Stimulated activated CD4-positive, alpha-beta T cell treated with anti-CD3 and anti-CD28 coated beads, Interleukin-1b, Interleukin-23, amount 100 ng/mL, for 1 hour (primary cell): ENCODE data around the gene HOMER2.
"Not testable (repeated sequence)": the region's sequence is repeated elsewhere in the genome, so short reads cannot be mapped to it uniquely, and the experiment has no call there.

Experiments used
- DNase-seq, 2 donors: peaks; one replicate each; pipeline ENCODE4 v3.0.0-alpha.2; 2020; ENCODE audit warnings: low read depth in 2 of 2

Gene HOMER2

DNA sequence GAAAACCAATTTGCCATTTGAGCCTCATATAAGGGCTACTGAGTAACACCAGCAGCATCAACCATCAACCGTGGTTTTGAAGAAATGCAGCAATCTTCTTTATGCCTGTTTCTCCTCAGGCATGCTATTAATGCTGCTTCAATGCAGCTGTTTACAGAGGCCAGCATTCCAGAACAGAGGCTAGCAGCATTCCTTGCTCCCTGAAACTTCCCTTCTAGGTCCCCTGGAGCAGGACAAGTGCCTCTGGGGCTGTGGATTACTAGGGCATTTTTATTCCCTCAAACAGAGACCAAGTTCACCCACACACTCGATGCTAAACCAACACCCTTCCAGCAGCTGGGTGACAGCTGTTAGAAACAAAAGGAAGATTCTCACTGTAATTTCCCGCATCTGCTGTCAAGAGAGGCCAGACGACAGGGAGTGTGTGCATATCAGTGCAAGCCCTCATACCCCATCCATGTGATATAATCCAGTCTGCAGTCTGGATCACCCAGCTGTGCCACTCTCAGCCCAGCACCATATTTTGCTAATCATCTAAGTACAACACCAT lies 57.5 kb downstream of the HOMER2 start:
- DNase-seq = no peak

DNA sequence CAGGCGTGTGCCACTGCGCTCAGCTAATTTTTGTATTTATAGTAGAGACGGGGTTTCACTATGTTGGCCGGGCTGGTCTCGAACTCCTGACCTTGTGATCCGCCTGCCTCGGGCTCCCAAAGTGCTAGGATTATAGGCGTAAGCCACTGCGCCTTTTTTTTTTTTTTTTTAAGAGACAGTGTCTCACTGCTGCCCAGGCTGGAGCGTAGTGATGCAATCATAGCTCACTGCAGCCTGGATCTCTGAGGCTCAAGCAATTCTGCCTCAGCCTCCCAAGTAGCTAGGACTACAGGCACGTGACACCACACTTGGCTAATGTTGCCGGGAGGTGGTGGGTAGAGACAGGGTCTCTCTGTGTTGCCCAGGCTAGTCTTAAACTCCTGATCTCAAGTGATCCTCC lies 59.0 kb downstream of the HOMER2 start:
- DNase-seq = not testable (repeated sequence)

DNA sequence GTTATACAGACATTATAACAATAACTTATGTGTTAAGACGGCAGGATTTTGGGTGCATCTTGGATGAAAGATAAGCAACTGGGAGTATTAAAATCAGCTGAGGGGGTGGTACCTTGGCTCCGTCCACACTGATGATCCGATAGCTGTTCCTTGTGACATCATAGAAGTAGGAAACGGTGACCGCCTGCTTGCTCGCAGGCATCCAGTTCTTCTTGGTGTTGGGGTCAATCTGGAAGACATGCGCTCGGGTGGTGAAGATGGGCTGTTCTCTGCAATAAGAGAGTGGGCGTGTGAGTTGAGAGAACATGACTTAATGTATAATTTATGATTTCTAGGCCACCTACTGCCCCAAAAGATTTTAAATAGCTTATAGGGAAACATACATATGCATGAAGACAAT lies 59.9 kb downstream of the HOMER2 start:
- DNase-seq = no peak

DNA sequence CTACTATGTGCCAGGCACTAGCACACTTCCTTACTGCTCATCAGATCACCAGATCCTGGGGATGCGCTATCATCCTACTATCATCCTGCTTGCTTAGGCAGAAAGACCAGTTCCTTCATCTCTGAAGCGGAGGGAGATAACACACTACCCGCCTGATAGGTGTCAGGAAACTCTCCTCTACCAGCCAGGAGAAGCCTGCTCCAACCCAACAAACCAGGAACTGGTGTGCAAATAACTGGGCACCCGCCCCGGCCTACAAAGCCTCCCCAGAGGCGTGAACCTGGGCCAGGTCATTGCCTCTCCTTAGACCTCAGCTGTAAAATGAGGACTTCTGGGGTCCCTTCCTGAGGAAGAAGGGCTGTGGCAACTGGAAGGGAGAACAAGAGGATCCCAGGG lies 61.5 kb downstream of the HOMER2 start:
- DNase-seq = no peak

DNA sequence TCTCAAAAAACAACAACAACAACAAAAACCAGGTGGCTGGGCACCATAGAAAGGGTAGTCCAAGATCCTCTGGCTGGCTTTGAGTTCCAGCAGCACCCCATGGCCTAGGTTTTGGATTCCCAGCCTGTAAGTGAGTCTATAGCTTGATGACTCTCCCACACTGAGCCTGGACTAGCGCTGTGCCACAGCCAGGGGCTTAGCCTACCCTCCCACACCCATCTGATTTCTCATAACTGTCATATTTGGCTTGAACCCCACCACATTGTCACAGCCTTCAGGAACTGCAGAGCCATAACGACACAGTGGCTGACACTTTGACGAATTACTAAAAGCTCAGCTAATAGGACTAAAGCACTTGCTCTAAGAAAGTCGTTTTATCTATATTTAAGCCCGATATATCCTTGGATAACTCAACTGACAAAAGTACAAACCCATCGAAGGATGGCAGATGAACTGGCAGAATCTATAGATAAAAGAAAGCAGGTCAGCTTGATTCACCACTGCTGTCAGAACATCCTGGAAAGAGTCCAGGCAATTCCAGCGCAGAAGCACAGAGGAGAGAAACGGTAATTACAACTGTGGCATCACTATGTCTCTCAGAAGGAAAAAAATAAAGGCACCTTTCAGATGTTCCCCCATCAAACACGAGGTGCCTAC lies 62.1 kb downstream of the HOMER2 start:
- no peak for DNase-seq

DNA sequence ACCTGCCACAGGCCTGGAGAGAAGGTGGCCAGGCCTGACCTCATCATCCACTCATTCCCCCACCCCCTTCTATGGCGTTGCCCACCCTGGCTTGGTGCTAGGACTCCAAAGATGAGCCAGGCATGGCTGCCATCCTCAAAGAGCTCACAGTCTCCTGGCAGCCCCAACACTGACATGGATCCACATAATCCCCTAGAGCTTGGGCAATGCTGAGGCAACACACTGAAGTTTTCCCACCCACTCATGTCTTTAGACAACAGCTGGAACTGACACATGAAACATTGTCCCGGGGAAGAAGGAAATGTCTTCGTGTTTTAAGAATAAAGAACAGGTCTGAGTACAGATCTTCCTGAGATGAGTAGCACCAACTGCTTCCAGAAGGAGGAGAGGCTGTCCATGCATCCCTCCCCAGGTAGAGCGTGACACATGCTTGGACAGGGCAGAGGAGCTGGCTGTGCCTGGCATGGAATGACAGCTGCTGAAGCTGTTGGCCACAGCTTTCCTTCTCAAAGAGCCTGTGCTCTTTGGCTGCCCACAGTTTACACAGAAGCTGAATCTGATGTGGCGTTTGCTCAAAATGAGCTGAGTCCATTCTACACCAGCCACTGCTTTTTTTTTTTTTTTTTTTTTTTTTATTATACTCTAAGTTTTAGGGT lies 70.1 kb downstream of the HOMER2 start:
- DNase-seq = no peak

DNA sequence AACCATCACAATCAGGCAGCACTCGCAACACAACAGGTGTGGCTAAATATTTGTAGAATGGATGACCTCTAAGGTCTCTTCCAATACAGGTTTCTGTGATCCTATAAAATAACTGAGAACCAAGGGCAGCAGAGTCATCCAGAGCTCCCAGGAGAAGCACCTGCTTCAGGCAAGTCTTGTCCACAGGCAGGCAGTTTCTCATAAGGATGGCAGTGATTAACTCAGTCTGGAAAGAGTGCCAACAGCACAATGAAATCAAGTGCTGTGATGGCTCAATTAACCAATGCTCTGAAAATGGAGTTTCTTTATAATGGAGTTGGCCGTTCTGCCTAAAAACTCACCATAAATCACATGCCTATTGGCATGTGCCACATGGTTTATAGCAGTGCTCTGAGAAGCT lies 70.8 kb downstream of the HOMER2 start:
- no peak for DNase-seq

DNA sequence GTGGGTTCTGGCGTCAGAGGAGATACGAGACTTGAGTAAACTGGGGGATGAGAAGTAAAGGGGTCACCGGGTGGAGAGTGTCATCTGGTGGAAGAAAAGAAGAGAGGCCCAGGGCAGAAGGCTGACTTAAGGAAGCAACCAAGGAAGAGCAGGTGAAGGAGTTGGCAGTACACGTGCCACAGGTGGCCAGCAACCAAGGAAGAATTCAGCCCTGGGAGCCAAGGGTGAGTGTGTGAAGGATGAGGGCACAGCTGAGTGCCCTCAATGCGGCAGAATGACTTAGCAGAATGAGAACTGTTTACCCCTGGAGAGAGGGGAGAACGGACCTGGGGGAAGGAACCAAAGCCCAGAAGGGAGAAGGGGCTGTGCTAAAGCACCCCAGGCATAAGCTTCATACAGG lies 71.8 kb downstream of the HOMER2 start:
- DNase-seq = no peak

DNA sequence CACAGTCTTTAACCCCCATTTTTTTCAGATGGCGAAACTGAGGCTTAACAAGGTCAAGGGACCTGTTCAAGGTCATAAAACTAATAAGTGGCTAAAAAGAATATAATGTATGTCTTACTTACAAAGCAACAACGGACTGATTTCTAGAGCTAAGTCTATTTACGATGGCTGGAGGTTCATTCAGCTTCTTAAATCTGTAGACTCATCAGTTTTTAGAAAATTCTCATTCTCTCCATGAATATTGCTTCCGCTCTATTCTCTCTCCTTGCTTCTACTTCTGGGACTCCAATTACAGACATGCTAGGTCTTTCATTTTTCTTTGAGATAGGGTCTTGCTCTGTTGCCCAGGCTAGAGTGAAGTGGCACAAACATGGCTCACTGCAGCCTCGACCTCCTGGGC lies 74.2 kb downstream of the HOMER2 start:
- no peak for DNase-seq

DNA sequence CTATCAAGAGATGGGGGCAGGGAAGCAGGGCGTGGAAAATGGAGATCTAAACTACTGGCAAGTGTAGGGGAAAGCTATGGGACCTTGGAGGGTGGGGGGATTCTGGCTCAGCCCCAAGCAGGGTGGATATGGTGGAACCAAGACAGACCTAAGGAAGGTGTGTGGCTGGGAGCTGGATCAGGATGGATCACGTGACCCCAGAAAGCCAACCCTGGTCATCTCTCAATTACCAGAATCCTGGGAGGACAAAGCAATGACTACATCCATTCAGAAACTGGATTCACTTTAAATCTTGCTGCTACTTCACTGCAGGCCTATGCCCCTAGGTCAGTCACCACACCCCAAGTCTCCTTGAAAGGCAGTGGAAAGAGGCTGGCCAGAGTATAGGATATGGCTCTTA lies 74.7 kb downstream of the HOMER2 start:
- DNase-seq = no peak

DNA sequence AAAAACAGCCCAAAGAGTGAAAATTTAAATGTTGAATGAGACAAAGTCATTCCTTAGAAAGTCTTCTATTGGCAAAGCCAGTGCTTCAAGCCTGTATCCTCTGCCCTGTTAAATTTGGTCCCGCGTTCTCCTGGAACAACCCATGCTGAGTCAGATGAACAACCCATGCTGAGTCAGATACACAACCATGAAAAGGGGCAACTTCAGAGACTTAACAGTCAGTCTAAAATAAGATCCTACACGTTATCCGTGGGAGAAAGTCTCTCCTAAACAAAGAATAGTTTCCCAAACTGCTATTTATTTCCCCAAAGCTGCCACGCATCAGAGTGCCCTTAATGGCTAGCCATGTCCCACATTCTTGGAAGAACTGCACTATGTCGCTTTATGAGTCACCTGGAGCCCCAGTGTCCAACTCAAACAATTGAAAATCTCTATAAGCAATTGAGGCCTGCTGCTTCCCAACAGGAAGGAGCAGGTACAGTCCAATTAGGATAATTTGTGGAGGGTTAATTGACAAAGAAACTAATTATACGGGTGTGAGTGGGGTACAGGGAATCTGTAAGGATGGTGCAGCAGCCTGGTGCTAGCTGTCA lies 77.0 kb downstream of the HOMER2 start:
- DNase-seq = no peak

DNA sequence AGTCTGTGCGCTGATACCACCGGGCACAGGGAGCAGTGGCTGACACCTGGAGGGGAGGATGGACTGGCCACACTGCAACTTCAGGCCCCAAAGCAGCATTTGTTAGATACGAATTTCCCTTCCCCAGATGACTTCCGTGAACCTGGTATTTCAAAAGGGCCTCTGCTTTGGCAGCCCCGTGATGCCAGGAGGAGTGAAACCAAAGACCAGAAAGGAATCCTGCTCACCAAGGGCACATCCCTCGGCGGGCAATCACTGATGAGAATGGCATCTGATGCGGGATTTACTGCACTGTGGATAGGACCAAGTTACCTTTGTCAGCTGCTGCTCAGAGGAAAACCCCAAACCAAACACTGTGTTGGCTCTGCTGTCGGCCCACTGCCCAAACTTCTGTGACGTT lies 77.6 kb downstream of the HOMER2 start:
- no peak for DNase-seq

DNA sequence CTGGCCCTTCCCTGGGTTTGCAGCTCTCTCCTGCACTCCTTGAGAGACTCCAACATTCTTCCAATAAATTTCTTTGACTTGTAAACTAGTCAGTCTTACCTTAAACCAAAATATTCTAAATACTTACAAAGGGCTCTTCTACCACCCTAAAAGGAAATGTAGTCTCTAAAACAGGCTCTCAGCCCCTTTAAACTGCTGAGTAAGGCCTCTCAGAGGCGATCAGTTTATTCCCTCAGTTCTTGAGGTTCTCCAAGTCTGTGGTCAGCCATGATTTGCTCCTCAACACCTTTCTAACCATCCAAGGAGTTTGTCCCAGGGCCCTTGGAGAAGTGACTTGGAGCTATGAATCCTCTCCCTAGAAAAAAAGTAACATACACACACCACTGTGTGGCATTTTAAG lies 78.3 kb downstream of the HOMER2 start:
- DNase-seq = no peak

DNA sequence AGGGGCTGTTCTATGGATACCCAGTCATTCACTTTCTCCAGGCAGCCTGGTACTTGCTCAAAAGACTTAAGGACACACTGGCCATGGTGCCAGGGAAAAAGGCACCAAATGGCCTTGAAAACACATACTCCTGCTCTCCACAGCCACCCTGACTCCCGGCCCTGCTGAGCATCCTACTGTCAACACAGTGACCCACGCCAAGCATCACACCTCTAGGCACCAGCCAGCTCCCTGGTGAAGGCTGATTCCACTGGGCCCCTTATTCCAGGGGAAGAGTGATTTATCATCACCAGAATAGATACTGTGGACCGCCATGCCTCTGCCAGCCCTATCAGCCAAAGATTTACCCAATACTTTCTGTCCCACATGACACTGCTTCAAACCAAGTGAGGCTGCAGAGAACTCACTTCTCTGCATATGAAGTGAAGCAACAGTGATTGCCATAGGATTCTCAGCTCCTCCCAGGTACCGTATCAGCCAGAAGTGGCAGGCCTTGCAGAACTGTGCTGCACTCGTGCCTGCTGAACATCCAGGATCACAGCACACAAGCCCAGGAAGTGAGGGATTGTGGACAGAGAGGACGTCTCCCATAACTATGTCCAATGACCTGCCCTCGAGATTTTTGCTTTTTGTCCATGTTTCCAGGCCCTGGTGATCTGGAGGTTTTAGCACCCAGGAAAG lies 79.4 kb downstream of the HOMER2 start:
- no peak for DNase-seq

DNA sequence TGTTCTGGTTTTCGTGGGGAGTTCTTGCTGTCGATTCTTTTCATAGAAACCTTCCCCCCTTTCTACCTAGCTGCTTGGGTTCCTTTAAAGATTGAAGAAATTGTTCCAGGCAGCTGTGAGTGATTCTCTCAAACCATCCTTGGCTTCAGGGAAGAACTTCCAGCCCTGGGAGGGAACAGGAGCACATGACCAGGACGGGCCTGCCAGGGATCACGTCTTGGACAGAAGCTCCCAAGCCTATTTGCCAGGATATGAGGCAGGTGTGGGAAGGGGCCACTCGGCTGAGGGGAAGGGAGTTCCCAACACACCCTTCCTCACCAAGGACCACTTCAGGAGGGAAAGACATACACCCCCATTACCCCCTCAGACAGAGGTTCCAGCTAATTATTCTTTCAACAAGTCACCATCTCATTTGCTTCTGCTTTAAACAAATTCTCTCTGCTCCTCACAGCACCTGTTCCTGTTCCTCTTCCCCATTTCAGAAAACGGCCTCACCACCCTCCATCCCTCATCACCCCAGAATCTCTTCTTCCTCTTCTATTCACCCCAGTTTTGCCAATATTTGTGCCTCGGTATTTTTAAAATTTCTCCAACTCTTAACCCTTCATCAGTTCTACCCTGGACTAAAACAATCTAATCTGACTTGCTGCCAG lies 80.6 kb downstream of the HOMER2 start:
- DNase-seq = no peak

DNA sequence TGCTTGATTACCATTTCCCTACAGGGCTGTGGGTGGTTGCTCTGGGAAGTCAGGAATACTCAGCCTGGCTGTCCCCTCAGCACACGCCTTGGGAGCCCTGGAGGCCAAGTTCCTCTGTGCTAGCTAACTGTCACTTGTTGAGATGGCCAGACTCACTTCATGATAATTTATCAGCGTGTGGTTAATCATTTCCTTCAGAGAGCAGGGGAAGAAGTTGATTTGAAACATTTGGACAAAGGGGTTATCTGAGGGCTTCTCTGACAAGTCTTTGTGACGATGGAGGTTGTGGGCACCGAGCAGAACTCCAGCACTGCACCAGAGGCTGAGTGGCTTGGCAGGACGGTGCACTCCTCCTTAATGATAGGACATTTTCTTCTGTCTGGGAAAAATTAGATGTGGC lies 81.2 kb downstream of the HOMER2 start:
- no peak for DNase-seq

DNA sequence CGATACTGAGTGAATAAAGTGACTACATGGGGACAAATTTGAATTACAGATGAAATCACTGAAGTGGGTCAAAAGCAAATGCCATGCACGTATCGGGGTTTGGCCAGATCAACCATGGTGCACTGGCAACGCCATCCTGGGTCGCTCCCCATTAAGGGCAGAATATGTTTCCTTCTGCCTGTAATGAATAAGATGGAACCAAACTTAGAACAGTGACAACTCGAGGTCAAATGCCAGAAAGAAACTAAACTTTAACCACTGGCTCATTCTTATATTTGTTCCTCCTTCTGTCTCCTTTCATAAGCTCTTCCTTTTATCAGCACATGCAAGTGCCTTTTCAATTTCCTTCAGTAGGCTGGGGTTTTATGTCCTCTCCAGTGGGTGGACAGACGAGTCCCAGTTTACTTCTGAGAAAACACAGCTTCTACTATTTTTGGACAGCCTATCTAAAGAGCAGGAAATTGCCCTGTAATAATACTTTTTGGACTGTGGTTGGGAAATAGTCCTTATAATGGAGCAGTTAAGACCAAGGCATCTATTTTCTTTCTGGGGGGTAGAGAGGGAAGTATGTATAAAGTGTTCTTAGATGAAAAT lies 81.7 kb downstream of the HOMER2 start:
- no peak for DNase-seq

DNA sequence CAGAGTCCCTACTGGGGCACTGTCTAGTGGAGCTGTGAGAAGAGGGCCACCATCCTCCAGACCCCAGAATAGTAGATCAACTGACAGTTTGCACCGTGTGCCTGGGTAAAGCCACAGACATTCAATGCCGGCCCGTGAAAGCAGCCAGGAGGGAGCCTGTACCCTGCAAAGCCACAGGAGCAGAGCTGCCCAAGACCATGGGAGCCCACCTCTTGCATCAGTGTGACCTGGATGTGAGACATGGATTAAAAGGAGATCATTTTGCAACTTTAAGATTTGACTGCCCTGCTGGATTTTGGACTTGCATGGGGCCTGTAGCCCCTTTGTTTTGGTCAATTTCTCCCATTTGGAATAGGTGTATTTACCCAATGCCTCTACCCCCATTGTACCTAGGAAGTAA lies 86.5 kb downstream of the HOMER2 start:
- not testable (repeated sequence) for DNase-seq

DNA sequence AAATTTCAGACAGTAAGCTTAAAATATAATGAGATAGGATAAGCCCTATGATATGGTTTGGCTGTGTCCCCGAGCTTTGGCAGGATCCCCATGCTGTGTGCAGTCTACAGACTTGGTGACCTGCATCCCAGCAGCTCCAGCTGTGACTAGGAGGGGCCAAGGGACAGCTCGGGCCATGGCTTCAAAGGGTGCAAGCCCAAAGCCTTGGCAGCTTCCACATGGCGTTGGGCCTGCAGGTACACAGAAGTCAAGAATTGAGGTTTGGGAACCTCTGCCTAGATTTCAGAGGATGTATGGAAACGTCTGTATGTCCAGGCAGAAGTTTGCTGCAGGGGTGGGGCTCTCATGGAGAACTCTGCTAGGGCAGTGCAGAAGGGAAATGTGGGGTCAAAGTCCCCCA lies 86.9 kb downstream of the HOMER2 start:
- not testable (repeated sequence) for DNase-seq

DNA sequence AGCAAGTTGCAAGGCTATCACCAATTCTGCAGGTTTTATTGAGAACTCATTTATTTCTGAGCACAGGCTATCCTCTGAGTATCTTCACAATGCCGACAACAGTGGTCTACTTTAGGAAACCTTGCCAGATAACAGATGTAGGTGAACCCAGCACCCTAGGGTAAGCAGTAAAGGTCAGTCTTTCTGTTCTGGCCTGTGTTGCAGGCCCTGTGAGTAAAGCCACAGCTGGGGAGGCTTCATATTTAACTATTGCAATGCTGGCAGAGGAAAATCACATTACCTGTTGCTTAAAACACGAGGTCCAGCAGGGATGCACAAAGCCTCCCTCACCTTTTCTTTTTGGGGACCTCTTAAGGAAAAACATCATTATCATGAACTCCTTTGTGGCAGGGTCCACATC lies 87.6 kb downstream of the HOMER2 start:
- no peak for DNase-seq

DNA sequence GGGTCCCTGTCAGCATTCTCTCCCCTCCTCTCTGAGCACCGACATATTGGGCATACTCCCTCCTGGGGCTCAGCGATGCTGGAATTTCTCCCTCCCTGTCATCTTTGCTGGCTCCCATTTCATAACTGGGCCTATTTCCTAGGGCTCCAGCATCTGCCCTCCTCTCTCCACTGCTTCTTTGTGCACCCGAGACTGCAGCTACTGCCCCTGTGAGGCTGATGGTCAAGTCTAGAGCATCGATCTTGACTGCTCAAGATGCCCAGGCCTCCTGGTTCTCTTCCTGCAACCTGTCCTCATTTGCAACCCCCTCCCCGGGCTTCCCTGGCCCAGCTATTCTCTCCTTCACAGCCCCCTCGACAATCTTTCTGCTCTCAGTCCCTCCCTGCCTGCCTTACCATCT lies 89.6 kb downstream of the HOMER2 start:
- DNase-seq = no peak

DNA sequence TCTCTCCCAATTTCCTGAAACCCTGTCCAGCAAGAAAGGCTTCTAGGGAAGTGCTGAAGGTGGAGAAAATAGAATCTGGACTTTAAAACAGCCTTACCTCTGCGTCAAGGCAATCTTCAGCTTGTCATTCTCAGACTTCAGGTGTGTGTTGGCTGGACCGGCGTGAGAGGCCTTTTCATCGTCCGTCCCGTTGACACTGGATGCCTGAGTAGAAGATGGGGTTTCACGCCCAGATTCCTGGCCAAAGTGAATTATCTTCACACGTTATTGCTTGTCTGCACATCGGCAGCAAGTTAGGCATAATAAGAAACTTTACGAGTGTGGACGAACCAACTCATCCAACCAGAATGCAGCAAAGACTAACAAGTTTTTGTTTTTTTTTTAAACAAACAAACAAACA lies 93.6 kb downstream of the HOMER2 start:
- DNase-seq = no peak
